Measurements from ENCODE around the gene IKBKE. TPM values are rescaled to one million over a fixed set of nuclear protein-coding genes. Genes with fewer than 3 reads are reported as not detected.
A peak's percentile ranks its signal among the peaks of the same experiment; 100 is the strongest.

IKBKE gene
- total RNA-seq, 1 donor = 23.7 TPM

- no peak for DNase-seq (ENCODE audit: low read depth)
- H3K4me3 ChIP-seq (ENCODE audit: low read depth, low read length) = no peak overlapping the region
- no peak for TF ChIP-seq CTCF (IDR thresholded peaks at IDR 0.05; ENCODE audit: insufficient read depth, low read depth, low read length)
Measured at GRCh38 chr1:206497774-206498173, 27.5 kb downstream of the IKBKE start.

- DNase-seq (ENCODE audit: low read depth) = no peak
- H3K4me3 ChIP-seq (ENCODE audit: low read depth, low read length) = no peak overlapping the region
- no peak for TF ChIP-seq CTCF (IDR thresholded peaks at IDR 0.05; ENCODE audit: insufficient read depth, low read depth, low read length)
Measured at GRCh38 chr1:206498685-206499084, 28.4 kb downstream of the IKBKE start.

- no peak for DNase-seq (ENCODE audit: low read depth)
Measured at GRCh38 chr1:206500046-206500445, 29.8 kb downstream of the IKBKE start.

GRCh38 chr1:206501881-206502280 is 31.6 kb downstream of the IKBKE start:
- DNase-seq (ENCODE audit: low read depth) = no peak
- TF ChIP-seq CTCF (IDR thresholded peaks at IDR 0.05; ENCODE audit: insufficient read depth, low read depth, low read length) = no peak
- no peak overlapping the region for H3K4me3 ChIP-seq (ENCODE audit: low read depth, low read length)

More at GRCh38 chr1:206500046-206500445, 29.8 kb downstream of the IKBKE start:
- no peak for TF ChIP-seq CTCF (IDR thresholded peaks at IDR 0.05; ENCODE audit: insufficient read depth, low read depth, low read length)
- no peak overlapping the region for H3K4me3 ChIP-seq (ENCODE audit: low read depth, low read length)

GRCh38 chr1:206502403-206502802 is 32.1 kb downstream of the IKBKE start:
- no peak for DNase-seq (ENCODE audit: low read depth)
- TF ChIP-seq CTCF (IDR thresholded peaks at IDR 0.05; ENCODE audit: insufficient read depth, low read depth, low read length) = no peak
- H3K4me3 ChIP-seq (ENCODE audit: low read depth, low read length) = no peak overlapping the region

- no peak overlapping the region for H3K4me3 ChIP-seq (ENCODE audit: low read depth, low read length)
- peak; percentile 31 for DNase-seq (ENCODE audit: low read depth)
- TF ChIP-seq CTCF (IDR thresholded peaks at IDR 0.05; ENCODE audit: insufficient read depth, low read depth, low read length) = no peak
Measured at GRCh38 chr1:206502812-206503211, 32.5 kb downstream of the IKBKE start.

- no peak overlapping the region for H3K4me3 ChIP-seq (ENCODE audit: low read depth, low read length)
- no peak for TF ChIP-seq CTCF (IDR thresholded peaks at IDR 0.05; ENCODE audit: insufficient read depth, low read depth, low read length)
- DNase-seq (ENCODE audit: low read depth) = peak; percentile 98
Measured at GRCh38 chr1:206503591-206504362, 33.5 kb downstream of the IKBKE start.

Measured in fibroblast of villous mesenchyme (primary cell).